ENCODE results near the gene KCNJ4.
A peak's percentile ranks its signal among the peaks of the same experiment; 100 is the strongest.

Gene KCNJ4

DNA sequence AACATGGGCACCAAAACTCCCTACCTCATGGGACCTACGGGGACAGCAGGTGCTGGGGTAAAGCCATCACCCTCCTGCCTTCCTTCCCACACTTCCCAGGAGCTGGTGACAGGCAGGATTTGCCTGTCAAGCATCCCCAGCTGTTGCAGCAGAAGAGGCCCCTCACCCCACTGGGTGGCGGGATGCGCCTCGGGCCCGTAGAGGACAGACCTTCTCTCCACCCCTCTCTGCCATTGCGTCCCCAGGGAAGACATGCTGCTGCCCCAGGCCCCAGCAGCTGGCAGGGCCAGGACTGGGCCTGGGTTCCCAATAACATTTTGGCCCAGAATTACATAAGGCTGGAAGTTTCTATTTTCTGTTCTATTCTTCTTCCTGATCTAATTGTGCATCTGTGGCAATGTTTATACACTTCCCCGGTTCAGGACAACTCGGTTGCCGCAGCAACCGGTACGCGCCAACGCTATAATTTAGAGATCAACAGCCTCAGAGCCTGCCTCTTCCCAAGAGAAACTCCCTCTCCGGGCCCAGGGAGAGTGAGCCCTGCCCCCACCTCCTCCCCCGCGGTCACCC, 25.4 kb downstream of the KCNJ4 start:
- no peak for DNase-seq

DNA sequence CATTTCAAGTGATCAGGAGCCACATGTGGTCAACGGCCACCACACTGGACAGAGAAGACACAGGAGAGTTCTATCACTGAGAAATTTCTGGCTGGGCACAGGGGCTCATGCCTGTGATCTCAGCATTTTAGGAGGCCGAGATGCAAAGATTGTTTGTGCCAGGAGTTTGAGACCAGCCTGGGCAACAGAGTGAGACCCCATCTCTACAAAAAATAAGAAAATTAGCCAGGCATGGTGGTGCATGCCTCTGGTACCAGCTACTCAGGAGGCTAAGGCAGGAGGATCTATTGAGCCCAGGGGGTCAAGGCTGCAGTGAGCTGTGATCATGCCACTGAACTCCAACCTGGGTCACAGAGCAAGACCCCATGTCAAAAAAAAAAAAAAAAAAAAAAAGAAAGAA, 26.3 kb downstream of the KCNJ4 start:
- no peak for DNase-seq

DNA sequence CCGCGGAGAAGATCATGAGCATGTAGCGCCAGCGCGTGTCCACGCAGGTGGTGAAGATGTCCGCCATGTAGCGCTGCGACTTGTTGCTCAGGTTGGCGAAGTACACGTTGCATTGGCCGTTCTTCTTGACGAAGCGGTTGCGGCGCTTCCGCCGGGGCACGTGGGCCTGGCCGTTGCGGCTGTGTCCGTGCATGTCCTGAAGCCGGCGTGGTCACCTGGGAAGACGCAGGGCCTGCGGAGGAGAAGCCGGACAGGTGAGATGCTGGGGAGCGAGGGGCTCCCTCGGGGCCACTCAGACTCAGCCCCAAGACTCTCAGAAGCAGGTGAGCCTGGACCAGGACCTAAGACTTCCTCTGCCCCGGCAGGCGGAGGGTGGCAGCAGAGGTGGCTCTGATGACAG, 27.1 kb downstream of the KCNJ4 start:
- no peak for DNase-seq

DNA sequence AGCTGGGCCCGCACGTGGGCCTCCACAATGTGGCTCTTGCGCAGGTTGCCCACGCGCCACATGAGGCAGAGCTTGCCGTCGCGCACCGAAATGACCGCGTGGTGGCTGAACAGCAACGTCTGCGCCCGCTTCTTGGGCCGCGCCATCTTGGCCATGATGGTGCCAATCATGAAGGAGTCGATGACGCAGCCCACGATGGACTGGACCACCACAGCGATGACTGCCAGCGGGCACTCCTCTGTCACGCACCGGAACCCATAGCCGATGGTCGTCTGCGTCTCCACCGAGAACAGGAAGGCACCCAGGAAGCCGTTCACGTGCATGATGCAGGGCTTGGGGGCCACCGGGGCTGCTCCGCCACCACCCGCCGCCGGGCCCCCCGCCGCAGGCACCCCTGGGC, 27.5 kb downstream of the KCNJ4 start:
- no peak for DNase-seq

DNA sequence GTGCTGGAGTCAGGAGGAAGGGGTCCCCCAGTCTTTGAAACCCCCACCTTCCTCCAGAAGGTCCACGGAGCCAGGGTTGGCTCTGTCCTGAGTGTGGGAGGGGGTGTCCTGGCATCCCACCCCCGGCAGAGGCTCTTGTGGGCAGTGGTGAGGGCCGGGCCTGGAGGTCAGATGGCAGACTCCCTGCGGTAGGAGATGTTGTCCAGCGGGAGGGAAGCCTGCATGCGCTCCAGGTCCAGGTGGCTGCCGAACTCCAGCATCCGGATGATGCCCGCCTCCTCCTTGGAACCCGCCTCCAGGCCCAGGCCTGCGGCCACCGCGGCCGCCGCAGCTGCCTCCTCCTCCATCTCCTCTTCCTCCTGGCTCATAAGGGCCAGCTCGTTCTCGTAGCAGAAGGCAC, 28.4 kb downstream of the KCNJ4 start:
- no peak for DNase-seq

DNA sequence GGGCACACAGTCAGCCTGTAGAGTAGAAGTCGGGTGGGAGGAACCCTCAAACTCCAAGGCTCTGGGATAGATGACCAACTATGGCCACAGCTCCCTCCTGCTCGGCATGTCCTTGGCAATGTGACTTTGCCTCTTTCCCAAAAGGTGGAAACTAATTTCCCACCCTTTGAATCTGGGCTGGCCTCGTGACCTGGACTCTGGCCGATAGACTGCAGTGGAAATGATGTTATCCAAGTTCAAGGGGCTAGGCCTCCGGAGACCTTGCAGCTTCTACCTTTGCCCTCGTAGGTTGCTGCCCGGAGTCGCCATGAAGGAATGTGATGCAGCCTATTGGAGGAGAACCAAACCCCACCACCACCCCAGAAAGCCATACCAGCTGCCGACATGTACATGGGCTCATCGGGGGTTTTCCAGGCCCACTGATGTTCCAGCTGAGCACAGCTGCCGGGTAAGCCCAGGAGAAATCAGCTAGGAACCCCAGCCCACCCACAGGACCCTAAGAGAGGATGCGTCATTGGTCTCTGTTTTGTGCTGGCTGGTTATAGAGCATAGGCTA, 30.4 kb downstream of the KCNJ4 start:
- no peak for DNase-seq

DNA sequence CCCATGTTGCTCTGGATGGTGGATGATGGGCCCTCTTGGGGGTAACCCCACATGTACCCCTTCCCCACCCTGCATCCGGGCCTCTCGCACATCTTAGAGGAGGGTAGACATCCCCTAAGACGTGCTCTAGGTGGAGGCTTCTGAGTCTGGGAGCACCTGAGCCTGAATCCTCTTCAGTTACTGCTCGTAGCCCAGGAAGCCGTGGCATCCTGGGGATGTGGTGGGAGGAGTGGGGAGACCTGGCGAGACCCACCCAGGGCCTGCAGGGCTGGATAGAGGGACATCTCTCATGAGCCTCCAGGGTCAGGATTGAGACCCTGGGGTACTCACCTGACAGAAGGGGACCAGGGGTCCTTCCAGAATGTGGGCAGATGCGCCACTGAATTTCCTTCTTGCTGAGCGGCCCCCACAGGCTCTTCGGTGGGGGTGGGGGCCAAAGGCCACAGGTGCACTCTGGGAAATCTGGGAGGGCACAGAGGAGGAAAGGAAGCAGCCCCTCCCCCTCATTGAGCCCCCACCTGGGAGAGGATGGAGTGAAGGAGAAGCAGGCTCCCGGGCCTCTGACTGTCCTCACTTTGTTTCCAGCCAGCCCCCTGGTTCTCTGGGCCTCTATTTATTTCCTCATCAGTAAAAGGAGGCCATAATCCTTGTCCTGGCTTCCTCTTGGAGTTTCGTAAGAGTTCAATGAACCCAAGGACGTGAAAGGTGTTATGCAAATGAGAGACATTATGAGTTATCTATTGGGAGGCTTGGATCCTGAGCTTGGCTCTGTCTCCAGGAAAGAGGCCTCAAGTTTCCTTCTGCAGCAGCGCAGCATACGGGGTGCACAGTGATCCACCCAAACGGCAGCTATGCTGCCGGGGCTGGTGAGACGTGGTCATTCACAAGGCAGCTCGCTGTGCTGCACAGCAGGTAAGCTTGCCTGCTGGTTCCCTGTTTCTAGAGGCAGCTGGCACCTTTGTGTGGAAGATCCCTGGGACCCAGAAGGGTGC, 31.2 kb downstream of the KCNJ4 start:
- no peak for DNase-seq

DNA sequence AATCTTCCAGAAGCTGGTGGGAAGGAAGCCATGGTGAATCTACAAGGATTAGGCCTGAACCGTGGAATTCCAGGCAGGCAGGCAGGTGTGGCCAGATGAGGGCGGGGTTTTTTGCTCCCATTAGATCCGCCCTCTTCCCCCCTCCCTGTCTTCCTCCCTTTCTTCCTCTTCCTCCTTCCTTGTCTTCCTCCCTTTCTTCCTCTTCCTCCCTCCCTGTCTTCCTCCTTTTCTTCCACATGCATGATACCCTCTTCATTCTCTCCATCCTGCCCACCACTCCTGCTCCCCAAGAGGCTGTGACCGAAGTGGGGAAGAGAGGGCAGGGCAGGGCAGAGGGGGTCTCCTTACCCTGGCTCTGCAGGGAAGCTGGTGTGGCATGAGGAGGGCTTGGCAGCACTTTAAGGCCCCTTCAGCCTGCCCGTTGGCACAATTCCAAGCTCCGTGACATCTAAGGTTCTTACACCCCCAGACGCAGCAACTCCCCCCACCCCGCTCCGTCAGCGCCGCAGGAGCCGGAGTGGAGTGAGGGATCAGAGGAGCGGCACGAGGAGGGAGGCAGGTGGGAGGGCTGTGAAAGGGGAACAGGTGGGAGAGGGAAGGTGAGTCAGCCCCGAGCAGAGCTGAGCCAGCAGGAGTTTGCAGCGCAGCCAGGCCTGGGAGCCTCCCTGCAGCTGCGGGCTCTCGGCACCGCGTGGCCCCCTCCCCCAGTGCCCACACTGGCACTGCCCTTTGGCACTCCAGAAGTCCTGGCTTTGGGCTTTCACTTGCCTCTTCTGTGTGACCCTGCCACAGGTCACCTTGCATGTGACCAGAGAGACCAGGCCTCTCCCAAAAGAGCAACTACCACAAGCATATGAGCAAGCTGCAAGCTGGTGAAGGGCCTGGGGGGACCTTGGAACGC, 32.1 kb downstream of the KCNJ4 start:
- no peak for DNase-seq

DNA sequence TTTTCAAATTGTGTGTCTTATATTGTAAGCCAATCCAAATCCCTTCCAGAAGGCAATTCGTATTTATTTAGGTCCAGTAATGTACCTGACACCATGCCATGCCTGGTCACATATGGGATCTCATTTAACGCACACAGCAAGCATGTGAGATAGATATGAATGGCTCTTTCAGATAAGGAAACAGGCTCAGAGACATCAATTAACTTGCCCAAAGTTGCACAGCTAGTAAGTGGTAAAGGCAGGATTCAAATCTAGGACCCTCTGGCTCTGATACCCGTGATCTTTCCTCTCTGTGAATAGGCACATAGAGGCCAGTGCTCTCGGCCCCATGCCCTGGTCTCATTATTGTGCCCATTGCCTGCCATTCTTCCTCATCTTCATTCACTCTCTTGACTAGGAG, 34.3 kb downstream of the KCNJ4 start:
- no peak for DNase-seq

DNA sequence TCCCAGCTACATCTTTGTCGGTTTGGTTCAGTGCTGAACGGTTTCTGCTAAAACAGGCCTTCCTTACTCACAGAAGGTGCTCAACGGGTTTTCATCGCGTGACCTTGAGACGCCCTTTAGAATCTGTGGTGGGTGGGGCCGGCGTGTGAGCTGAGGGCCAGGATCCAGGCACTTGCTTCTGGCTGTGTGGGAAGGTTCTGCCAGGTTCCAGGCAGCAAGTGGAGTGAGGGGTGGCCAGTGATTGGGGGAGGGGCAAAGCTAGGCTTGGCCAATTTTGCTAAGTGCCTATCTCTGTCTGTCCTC, 35.2 kb downstream of the KCNJ4 start:
- DNase-seq, result no peak

DNA sequence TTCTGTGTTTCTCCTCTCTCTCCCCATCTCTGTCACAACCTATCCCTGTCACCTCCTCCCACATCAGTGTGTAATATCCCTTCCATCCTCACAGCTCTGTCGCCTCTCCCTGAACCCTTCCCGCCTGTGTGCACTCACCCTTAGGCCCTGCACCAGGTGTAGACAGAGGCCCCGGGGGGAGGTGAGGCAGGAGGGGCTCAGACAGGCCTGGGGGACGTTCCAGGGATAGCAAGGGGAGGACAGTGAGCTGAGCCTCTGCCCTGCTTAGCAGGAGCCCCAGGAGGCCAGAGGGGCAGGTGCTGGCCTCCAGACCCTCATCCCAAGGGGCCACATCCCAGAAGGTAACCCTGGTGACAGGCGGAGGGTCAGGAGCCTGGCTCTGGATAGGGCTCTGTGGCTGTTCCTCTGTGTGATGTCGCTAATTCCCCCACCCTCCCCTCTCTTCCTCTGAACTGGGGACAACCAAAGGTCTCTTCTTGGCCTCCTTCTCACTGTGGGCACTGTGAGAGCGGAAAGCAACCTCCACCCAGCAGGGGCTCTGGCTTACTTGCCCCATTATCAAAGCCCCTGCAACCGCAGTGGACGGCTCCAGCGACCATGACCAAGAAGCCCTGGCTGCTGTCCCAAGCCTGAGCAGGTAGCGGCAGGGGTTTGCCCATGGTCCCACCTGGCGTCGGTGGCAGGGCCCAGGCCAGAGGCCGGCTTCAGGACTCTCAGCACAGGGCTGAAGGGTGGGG, 35.7 kb downstream of the KCNJ4 start:
- no peak for DNase-seq

DNA sequence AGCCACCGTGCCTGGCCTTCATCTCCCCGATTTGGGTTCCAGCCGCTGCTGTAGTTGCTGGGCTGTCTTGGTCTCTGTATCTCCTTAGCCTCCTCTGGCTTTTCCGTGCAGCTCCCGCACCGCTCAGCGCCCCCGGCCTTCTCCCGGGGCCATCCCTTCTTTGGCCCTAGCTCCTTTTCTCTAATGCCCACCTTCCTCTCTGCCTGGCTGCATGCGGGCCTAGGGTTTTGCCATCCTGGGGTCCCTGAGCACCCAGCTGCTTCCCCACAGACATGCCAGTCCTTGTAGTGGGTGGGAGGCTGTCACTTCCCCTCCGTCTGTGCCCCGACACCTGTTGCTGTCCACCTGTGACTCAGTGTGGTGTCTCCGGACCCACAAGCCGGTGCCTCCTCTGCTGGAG, 36.4 kb downstream of the KCNJ4 start:
- no peak for DNase-seq

DNA sequence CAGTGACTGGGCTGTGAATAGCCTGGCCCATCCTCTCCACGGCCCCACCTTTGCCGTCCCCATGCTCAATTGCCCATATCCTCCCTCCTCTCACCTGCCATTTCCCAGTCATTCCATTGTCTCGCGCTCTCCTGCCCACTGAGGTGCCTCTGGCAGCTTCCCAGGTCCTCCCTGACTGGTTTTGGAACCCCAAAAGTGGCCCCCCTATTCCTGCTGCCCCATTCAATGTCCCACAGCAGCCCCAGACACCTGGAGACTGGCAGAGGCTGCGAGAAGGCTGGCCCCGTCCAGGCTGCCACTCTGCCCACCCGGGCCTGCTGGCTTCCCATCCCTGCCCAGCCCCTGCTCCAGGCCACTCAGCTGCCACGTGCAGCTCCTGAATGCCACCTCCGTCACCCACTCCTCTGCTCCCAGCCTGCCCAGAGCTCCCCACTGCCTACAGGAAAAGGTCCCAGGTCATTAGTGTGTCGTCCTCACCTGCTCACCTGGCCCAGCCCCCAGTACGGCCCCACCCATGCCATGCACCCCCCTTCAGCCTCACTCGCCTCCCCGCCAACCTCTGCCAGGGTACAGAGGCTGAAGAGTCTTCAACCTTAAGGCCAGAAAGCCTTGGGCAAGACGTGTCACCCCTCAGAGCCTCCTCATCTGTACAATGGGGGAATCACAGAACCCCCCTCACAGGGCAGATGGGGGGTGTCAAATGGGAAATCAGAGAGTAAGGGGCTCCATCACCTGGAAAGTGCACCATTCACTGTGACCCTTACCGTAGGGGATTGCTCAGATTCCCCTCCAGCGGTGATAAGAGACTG, 37.5 kb downstream of the KCNJ4 start:
- DNase-seq, result no peak

DNA sequence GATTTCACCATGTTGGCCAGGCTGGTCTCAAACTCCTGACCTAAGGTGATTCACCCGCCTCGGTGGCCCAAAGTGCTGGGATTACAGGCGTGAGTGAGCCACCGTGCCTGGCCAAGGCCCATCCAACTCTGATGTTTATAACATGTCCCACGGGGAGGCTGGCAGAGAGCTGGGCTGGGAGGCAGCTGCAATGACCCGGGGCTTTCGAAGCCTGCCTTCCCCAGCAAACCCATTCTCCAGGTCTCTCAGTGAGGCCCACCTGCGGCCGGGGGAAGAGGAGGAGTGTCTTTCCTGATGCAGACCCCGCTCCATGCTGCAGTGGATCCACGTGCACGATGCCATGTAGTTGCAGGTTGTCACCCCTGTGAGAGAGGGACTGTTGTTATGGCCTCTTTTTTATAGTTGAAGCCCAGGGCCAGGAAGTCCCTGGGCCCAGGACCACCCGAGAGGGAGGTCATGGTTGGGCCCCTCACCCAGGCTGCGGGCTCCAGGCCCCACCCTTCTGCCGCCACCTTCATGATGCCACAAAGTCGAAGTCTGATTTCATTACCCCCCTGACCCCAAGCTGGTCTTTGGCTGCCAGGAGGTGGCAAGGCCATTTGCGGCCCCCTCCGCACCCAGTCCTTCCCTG, 38.3 kb downstream of the KCNJ4 start:
- no peak for DNase-seq

DNA sequence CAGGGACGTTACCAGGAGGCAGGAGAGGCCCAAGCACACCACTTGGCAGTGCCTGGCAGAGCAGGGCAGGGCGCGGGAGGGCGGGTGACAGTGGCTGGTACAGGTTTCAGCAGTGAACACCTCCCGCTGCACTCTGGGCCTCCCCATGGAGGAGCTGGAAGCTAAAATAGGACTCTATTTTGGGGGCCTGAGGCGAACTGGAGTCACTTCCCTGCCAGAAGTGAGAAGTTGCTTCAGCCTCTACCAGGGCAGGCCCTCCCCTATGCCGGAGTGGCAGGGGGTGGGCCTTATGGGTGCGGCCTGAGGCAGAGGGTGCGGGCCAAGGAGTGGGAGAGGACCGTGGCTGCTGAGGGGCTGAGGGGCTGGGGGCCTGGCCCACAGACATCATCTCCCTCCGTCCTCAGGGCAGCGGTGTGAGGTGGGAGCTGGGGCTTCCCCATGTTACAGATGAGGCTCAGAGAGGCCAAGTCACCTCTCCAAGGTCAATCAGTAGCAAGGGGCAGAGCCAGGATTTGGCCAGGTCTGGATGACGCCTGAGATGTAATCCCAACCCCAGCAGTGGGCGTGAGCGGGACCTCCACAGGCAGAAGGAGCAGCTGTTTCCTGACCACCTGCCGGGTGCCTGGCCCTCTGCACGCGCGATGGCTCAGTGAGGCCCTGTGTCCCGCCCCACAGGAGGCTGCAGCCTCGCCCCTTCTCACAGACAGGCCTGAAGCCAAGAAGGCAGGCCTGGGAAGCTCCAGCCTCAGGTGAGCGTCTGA, 39.3 kb downstream of the KCNJ4 start:
- peak; percentile 34 to 56 (median 45) for DNase-seq

DNA sequence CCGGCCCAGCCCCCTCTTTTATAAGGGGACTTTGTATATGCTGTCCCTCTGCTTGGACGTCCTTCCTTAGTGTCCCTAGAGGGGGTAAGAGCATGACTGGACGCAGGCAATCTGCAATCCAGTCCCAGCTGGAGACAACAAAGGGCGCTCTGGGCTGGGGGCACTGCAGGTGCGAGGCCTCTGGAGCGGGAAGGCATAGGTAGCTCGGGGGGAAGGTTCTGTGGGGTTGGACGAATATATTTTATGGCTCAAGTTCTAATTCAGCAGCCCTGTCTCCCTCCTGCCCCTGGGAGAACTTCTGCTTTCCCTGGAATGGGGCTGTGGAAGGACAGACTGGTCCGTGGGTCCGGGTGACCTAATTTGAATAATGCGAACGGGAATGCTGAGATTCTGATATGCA, 40.0 kb downstream of the KCNJ4 start:
- no peak for DNase-seq

DNA sequence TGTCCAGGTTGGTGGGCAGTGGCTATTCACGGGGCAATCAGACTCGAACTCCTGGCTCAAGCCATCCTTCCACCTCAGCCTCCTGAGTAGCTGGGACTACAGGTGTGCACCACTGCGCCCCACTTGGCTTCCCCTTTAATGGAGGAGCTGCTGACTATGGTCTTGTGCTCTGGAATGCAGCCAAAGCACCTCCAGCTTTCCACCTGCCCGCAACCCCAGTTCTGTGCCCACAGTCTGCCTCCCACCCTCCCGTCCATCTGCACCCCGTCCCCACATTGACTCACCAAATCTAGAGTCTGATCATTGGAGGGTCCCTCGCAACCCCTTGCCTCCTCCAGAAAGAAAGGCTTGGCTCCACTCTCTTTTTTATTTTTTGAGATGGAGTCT, 41.0 kb downstream of the KCNJ4 start:
- no peak for DNase-seq

DNA sequence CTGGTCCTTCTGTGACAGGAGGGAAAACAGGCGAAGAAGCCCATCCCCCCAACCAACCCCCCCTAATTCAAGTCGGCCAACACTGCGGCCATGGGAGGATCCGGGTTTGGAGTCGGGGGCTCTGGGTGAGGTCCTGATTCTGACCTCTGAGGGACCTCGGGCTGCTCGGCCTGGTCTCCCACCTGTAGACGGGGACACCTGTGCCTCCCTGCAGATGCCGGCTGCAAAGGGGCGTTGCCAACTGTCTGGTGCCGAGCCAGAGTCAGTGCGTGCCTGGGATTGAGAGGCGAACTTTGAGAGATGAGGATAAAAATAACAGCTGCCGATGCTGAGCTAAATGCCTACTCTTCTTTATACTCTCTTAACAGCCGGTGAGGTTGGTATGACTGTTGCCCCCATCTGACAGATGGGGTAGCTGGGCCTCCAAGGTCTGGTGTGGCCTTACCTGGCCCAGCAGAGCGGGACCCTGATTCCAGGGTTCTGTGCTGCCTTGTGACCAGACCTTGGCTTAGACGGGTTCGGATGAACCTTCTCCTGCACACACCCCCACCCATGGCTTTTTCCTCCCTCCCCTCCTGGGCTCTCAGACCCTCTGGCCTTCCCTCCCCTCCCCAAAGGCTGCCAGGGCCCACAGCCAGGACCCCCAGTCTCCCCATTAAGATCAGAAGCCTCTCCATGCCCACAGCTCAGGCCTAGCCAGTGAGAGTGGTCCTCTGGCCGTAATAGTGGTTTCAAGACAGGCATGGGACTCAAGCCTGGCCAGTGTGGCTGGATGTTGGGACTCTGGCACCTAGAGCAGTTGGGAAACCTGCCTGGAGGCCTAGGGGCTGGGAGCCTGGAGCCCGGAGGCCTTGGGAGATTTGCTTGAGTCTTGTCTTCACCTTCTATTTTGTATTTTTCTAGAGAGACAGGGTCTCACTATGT, 41.7 kb downstream of the KCNJ4 start:
- no peak for DNase-seq

DNA sequence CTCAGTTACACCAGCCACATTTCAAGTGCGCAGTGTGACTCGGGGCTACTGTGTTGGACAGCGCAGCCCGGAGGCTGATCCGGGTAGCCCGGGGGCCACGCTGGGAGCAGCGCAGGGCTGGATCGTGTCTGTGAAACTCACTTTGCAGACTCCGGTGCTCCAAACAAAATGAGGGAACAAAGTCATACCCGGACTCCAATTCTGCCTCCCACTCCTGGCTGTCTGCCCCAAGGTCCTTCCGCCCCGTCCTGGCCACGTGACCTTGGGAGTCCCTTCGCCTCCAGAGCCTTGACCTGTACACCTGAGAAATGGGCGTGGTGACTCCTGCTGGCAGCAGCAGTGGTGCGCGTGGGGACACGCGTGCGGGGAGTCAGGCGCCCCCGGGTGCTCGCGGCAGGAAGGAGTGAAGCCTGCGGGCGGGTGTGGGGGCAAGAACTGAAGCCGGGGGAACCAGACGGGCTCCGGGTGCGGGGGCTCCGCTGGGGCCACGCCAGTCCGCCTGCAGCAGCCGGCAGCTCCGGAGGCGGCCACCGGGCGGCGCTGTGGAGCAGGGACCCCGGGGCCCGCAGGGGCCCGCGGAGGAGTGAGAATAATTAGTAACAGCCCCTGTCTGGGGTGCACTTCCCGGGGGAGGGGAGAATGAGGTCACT, 42.4 kb downstream of the KCNJ4 start:
- peak in 2 of 3 donors; percentile 40 to 60 for DNase-seq
